Urinary bladder (tissue), 4 donors: ENCODE measurements around the gene FPR2. TPM values are rescaled to one million over a fixed set of nuclear protein-coding genes. Genes with fewer than 3 reads are reported as not detected.
"Not testable (repeated sequence)": the region's sequence is repeated elsewhere in the genome, so short reads cannot be mapped to it uniquely, and the experiment has no call there.

Experiments used
- DNase-seq: peaks from one replicate; pipeline ENCODE4 v3.0.0-alpha.2; 2015; ENCODE audit errors: extremely low spot score
- H3K27ac ChIP-seq: one replicate; pipeline ENCODE4 v1.5.1; 2013; ENCODE audit warnings: low read depth, mild to moderate bottlenecking, moderate library complexity
- H3K36me3 ChIP-seq: one replicate; pipeline ENCODE4 v1.6.1; 2013; ENCODE audit warnings: mild to moderate bottlenecking, moderate library complexity; ENCODE audit not compliant: insufficient read depth
- H3K4me1 ChIP-seq: one replicate; pipeline ENCODE4 v1.6.1; 2013; ENCODE audit warnings: mild to moderate bottlenecking, moderate library complexity; ENCODE audit not compliant: insufficient read depth
- H3K4me3 ChIP-seq: one replicate; pipeline ENCODE4 v1.5.1; 2013; ENCODE audit warnings: low read depth, low read length
- WGBS: extraction: QIAGEN DNeasy Blood & Tissue Kit; methylation state at CpG from one replicate; pipeline ENCODE4 v1.1.7; 2013; 5-methylcytosine and 5-hydroxymethylcytosine counted together
- polyA plus RNA-seq: library from polyadenylated mRNA; stranded (reverse); fragments of 200-250 nt; gene quantifications from one replicate; pipeline ENCODE4 v1.2.3, GENCODE V29; 2013
- total RNA-seq: library from RNA; depleted of rRNA; stranded (reverse); fragments of >200 nt; gene quantifications from one replicate; pipeline ENCODE4 v1.2.3, GENCODE V29; 2014
- donor health status: healthy with polysubstance abuse.
- donor health status: healthy.

FPR2 gene
- total and polyA plus RNA-seq, 2 donors: 1.0 to 4.9 TPM

DNA sequence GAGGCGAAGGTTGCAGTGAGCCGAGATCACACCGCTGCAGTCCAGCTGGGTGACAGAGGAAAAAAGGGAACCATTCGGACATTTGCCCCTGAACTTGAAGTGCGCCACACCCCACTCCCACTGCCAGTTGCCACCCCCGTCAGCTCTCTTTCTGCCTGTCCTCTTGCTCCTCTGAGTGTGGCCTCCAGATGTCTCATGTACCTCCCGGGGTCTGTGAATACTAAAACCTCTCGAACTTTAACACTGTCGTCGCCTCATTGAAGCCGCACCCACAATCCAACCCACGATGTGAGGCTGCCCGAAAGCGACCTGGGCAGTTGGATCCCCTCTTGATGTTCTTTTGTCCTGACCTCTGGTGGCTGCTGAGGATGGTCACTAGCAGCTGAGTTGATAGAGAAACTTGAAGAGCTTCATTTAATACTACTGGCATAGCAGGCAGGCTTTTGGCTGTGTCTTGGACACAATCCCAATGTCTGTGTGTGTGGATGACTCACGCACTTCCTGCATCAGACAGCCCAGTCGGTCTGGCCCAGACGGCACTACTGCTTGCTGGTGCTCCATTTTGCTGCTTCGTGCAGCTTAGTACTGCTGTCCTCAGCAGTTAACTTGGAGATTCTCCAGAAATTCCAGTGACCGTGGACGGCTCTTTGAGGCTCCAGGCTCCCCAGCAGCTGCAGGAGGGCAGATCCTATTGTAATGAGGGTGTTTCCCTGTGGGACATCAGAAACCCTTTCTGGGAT is 38.2 kb downstream of the FPR2 start:
- Histone ChIP-seq H3K27ac (no peak overlapping the region), H3K4me3 (no peak overlapping the region), H3K36me3 (no peaks in the 10 kb centered on the region), H3K4me1 (no peaks in the 10 kb centered on the region)
- 31% methylated on average over 20 of the region's 20 CpGs for WGBS
- peak; percentile 36 for DNase-seq

DNA sequence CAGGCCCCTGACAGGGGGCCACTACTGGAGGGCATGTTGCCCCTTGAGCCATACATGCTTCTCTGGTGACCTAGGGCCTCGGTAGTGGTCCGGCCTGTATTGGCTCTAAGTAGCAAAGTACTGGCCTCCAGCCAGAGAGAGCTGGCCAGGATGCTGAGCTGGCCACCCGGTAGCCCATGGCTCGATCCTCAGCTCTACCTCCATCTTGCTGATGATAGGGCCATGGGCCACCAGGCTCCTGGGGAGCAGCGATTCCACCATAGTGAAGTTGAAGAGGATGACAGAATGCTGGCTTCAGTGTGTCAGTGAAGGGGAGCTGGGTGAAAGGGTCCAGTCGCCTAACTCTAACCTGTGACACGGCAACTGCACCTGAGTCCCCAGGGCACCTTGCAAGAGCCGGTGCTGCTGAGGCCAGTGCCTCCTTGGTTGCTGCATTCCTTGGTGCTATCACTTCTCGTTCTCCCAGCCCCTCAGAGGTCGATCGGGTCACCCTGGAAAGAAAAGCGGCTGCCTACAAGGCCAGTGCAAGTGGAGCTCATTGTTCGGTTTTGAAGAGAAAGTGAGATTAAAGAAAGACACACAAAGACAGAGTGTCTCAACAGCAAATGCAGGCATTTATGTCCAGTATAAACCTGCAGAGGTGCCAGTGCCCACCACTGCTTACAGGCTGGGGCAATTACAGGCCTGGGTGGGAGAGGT is 38.9 kb downstream of the FPR2 start:
- 66% methylated on average over 13 of the region's 13 CpGs for whole genome bisulfite sequencing
- Histone ChIP-seq H3K36me3 (no peaks in the 10 kb centered on the region), H3K4me1 (no peaks in the 10 kb centered on the region), H3K4me3 (no peak overlapping the region), H3K27ac (peak overlapping the region; percentile 3)
- no peak for DNase-seq

DNA sequence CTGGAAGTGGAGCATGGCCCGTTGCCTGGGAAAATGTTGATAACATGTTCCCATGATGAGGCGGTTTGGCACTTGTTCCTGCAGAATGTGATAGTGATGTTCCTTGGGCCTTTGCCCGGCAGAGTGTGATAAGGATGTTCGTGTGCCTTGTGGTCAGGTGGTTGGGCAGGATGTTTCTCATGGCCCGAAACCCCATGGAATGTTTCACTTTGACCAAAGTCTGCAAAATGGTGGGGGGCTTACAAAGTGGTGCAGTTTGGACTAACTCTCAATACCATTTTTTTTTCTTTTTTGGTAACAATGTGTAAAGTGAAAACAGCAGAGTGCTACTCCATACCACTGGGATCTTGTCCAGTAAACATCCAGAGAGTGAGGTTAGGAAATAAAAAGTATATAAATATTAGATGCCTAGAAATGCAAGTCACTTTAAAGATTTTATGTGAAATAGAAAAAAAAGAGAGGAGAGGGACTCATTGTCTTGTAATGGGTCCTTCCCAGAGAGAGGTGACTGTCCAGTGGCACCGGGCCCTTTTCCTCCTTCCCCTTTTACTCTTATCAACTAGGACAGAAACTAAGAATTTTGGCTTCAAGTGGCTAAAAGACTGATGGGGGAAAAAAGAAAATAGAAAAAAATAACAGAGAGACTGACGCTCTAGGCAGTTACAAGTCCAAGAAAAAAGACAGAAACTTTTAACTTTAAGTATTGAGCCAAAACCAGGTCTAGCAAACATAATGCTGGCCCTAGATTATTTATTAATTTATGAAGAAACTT is 39.7 kb downstream of the FPR2 start:
- DNase-seq: peak; percentile 20
- H3K4me3 ChIP-seq: no peak overlapping the region
- H3K4me1 ChIP-seq: no peaks in the 10 kb centered on the region
- 34% methylated on average over 7 of the region's 7 CpGs for WGBS
- no peak overlapping the region for H3K27ac ChIP-seq
- no peaks in the 10 kb centered on the region for H3K36me3 ChIP-seq

DNA sequence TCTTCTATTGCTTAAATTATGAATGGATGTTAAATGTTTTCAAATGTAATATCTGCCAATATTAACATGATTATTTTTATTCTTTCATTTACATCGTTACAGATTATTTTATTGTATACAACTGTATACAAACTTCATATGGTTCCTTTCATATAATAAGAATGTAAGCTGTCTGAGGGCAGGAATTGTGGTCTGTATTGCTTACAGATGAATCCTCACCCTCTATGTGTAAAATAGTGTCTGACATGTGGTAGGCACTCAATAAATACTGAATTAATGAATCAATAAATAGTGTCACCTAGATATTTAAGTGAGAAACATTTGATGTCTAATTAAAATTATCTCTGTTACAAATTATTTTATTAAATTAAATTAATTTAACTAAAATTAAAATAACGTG is 41.8 kb downstream of the FPR2 start:
- 74% methylated on average over 2 of the region's 2 CpGs for WGBS
- no peak overlapping the region for H3K4me3 ChIP-seq
- H3K36me3 ChIP-seq: no peaks in the 10 kb centered on the region
- no peaks in the 10 kb centered on the region for H3K4me1 ChIP-seq
- DNase-seq: no peak
- H3K27ac ChIP-seq: no peak overlapping the region

DNA sequence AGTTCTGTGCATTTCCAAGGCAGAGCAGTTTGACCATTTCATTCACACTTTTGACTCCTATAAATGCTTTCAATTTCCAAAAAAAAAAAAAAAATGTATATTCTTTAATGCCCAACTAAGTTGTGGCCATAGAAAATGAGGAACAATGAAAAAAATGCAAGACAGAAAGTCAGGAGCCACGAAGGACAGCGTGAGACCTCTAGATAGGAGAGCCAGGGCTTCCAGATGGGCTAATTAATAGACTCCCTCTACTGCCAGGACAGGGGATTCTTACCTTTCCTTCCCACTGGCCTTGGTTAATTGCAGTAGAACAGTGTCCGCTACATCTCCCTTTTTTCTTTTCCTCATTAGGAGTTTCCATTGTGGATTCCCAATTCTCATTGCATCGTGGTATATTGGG is 42.5 kb downstream of the FPR2 start:
- DNase-seq: no peak
- WGBS: 78% methylated on average over 4 of the region's 4 CpGs
- H3K4me3 ChIP-seq: no peak overlapping the region
- no peaks in the 10 kb centered on the region for H3K4me1 ChIP-seq
- no peaks in the 10 kb centered on the region for H3K36me3 ChIP-seq
- no peak overlapping the region for H3K27ac ChIP-seq

DNA sequence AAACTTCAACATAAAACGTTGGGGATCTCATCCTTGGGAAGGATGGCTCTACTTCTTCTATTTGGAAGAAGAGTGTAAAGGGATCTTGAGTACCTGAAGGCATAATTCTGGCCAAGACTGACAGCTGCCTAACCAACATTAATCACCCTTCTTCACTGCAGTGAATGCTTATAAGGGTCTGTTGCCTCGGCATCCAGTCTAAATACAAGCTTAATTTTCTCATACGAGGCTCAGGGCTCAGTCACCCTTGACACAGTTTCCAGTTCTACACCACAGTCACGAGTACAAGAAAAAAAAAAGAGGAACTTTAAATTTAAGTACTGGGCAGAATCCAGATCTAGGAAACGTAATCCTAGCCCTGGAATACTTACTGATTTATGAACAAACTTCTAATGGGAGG is 43.0 kb downstream of the FPR2 start:
- H3K27ac ChIP-seq: no peak overlapping the region
- WGBS: 49% methylated on average over 5 of the region's 5 CpGs

DNA sequence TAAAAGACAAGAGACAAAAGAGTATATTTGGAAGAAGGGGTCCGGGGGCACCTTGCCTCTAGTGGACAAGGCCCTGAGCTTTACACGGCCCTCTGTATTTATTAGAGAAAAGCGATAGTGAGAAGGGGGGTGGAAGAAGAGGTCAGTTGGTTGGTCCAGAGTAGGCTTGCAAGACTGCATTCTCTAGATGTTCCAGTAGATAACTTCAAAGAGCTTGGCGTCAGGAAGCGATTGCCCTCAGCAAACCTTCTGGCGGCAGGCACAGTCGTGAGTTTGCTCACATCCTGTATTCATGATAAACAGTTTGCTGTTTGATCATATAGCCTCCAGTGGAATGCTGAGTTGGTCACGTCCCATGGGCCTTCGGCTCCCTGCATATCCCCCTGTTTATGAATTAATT is 43.8 kb downstream of the FPR2 start:
- not testable (repeated sequence) for DNase-seq, H3K27ac ChIP-seq, H3K4me3 ChIP-seq, H3K36me3 ChIP-seq, H3K4me1 ChIP-seq
- 59% methylated on average over 9 of the region's 9 CpGs for WGBS

More for the DNA sequence above, 43.0 kb downstream of the FPR2 start:
- Histone ChIP-seq H3K4me1 (no peaks in the 10 kb centered on the region), H3K4me3 (no peak overlapping the region), H3K36me3 (no peaks in the 10 kb centered on the region)
- no peak for DNase-seq

DNA sequence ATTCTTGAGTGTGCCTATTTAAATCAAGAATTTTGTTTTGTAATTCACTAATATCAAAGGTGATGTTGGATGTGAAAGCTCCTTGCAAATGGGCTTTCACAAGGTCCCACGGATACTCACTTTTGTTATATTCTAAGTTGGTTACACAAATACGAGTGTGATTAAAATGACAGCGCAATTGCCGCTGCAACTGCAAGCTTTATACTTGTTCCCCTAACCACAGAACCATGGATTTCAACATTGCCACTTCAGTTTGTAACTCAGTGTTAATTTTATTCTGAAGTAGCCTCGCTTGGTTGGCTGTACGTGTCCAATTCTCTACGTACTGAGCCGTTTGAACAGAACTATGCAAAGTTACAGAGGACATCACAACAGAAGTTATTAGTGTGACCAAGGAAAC is 44.4 kb downstream of the FPR2 start:
- DNase-seq, H3K27ac ChIP-seq: not testable (repeated sequence)
- 83% methylated on average over 8 of the region's 8 CpGs for WGBS

DNA sequence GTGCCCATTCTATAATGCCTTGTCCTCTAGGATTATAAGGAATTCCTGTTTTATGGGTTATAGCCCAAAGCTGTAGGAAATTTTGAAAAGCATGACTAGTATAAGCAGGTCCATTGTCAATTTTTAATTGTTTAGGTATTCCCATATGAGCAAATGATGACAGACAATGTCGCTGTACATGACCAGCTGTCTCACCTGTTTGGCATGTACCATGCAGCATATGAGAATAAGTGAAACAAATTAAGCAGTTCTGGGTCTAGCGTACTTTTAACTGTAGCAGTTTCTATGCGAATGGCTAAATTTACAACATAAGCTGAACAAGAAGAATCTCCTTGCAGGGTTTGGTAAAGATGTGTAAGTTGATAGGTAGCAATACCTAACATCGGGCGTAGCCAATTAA is 45.6 kb downstream of the FPR2 start:
- H3K36me3 ChIP-seq, H3K4me1 ChIP-seq, H3K27ac ChIP-seq, H3K4me3 ChIP-seq, DNase-seq: not testable (repeated sequence)
- 82% methylated on average over 5 of the region's 5 CpGs for WGBS

More for the DNA sequence above, 44.4 kb downstream of the FPR2 start:
- not testable (repeated sequence) for H3K4me3 ChIP-seq, H3K4me1 ChIP-seq, H3K36me3 ChIP-seq

DNA sequence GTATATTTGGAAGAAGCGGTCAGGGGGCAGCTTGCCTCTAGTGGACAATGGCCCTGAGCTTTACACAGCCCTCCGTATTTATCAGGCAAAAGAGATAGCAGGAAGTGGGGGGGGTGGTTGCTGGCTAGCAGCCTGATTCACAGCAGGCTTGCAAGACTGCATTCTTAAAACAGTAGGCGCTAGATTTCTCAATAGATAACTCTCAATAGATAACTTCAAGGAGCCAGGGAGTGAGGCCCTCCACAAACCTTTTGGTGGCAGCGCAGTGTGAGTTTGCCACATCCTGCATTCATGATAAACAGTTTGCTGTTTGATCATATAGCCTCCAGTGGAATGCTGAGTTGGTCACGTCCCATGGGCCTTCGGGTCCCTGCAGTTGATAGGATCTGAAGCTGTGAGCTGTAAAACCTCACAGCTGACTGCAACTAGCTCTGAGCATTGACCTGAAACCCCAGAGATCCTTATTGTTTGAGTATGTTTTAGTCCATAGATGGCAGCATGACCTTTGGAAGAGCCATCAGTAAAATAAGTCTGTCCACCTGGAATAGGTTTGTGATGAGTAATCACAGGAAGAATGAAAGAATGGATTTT is 46.2 kb downstream of the FPR2 start:
- no peaks in the 10 kb centered on the region for H3K4me1 ChIP-seq
- no peak overlapping the region for H3K27ac ChIP-seq
- 36% methylated on average over 6 of the region's 6 CpGs for WGBS
- DNase-seq: no peak
- no peak overlapping the region for H3K4me3 ChIP-seq
- no peaks in the 10 kb centered on the region for H3K36me3 ChIP-seq

DNA sequence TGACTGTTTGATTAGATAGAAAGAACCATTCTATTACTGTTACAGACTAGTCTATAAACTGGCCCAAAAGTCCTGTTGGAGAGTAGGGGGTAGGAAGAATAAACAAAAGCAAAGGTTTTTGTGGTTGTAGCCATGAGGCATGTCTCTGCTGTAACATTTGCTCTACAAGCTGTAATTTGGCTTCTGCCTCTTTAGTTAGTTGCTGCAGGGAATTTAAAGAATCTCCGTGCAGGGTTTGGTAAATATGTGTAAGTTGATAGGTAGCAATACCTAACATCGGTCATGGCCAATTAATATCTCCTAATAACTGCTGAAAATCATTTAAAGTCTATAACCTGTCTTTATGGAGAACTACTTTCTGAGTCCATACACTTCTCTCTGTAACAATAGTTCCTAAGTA is 46.9 kb downstream of the FPR2 start:
- DNase-seq: no peak
- Histone ChIP-seq H3K36me3 (no peaks in the 10 kb centered on the region), H3K4me3 (no peak overlapping the region), H3K27ac (no peak overlapping the region), H3K4me1 (no peaks in the 10 kb centered on the region)
- 79% methylated on average over 2 of the region's 2 CpGs for WGBS

DNA sequence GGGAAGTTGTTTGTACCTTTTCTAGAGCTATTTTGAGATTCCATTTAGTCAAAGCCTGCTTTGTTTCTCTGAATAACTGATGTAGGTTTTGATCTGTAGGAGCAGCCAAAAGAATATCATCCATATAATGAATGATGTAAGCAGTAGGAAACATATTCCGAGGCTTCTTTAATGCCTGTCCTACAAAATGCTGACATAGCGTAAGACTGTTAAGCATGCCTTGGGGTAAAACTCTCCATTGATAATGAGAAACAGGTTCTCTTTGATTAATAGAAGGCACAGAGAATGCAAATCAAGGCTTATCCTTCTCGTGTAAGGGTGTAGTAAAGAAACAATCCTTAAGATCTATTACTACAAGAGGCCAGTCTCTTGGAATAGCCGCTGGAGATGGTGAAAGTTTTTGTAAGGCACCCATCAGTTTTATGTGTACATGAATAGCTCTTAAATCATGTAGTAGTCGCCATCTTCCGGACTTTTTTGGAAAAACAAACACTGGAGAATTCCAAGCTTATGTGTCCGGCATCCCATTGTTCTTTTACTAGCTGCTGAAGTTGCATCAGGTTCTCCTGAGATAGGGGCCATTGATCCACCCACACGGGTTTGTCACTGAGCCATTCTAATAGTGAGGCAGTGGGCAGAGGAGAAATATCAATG is 47.5 kb downstream of the FPR2 start:
- Histone ChIP-seq H3K4me3 (no peak overlapping the region), H3K27ac (no peak overlapping the region), H3K4me1 (no peaks in the 10 kb centered on the region), H3K36me3 (no peaks in the 10 kb centered on the region)
- DNase-seq: no peak
- WGBS: 67% methylated on average over 8 of the region's 8 CpGs

DNA sequence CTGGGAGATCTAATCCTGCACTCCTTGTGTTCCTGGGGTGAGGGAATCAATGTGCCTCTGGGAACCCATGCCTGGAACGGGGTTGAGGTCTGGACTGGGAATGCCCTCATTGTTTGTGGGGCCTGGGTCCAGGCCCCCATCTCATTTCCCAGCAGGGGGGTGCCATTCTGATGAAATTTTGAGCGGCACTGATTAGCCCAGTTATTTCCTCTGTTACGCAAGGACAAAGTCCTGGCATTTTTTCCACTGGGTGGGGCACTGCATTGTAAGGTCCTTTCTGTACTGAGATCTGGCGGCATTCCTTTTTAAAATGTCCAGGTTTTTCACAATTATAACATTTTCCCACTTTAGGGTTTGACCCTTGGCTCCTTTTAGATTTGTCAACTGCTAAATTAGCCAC is 48.8 kb downstream of the FPR2 start:
- DNase-seq: no peak
- no peak overlapping the region for H3K27ac ChIP-seq
- no peaks in the 10 kb centered on the region for H3K36me3 ChIP-seq
- H3K4me1 ChIP-seq: no peaks in the 10 kb centered on the region
- H3K4me3 ChIP-seq: no peak overlapping the region
- 63% methylated on average over 4 of the region's 4 CpGs for WGBS
